OCI-LY1 (cell line): ENCODE data around the gene ZNF346.

Experiments used
- H2AFZ ChIP-seq: fragments of 200-600 bp; sonication (generic), shearing (Covaris generic); 2 replicates; pipeline ENCODE4 v1.6.0; 2014; ENCODE audit warnings: antibody characterized with exemption, mild to moderate bottlenecking, low read length
- H3F3A ChIP-seq: fragments of 200-600 bp; sonication (generic), shearing (Covaris generic); 2 replicates; pipeline ENCODE4 v1.6.0; 2014; ENCODE audit warnings: mild to moderate bottlenecking, antibody characterized with exemption, low read length, moderate library complexity; ENCODE audit not compliant: insufficient read depth
- H3K27ac ChIP-seq: fragments of 200-600 bp; sonication (generic); 2 replicates; pipeline ENCODE4 v1.5.1; 2014; ENCODE audit warnings: low read length, mixed run types, mild to moderate bottlenecking, low read depth; ENCODE audit not compliant: poor library complexity, severe bottlenecking
- H3K27me3 ChIP-seq: fragments of 200-600 bp; sonication (generic); 2 replicates; pipeline ENCODE4 v1.6.0; 2014; ENCODE audit warnings: antibody characterized with exemption, mild to moderate bottlenecking, low read length, moderate library complexity; ENCODE audit not compliant: insufficient read depth
- H3K36me3 ChIP-seq: fragments of 200-600 bp; sonication (generic); 2 replicates; pipeline ENCODE4 v1.6.1; 2014; ENCODE audit warnings: mild to moderate bottlenecking, antibody characterized with exemption, low read length, moderate library complexity, mixed read lengths; ENCODE audit not compliant: insufficient read depth
- H3K4me1 ChIP-seq: fragments of 200-600 bp; sonication (generic); 2 replicates; pipeline ENCODE4 v1.5.1; 2014; ENCODE audit warnings: mild to moderate bottlenecking, low read length, moderate library complexity; ENCODE audit not compliant: insufficient read depth, severe bottlenecking
- H3K4me2 ChIP-seq: fragments of 200-600 bp; sonication (generic), shearing (Covaris generic); 2 replicates; pipeline ENCODE4 v1.6.1; 2014; ENCODE audit warnings: low read length
- H3K4me3 ChIP-seq: fragments of 200-600 bp; sonication (generic); 2 replicates; pipeline ENCODE4 v1.5.1; 2014; ENCODE audit warnings: low read length, low read depth, mild to moderate bottlenecking, mixed read lengths; ENCODE audit not compliant: poor library complexity, severe bottlenecking
- H3K79me2 ChIP-seq: fragments of 200-600 bp; shearing (Covaris generic); 2 replicates; pipeline ENCODE4 v1.6.1; 2016; ENCODE audit warnings: mixed run types, low read length, mixed read lengths; ENCODE audit not compliant: insufficient read depth
- H3K9ac ChIP-seq: fragments of 200-600 bp; sonication (generic), shearing (Covaris generic); 2 replicates; pipeline ENCODE4 v1.6.1; 2014; ENCODE audit warnings: mild to moderate bottlenecking, low read length, mixed read lengths
- H3K9me2 ChIP-seq: fragments of 200-600 bp; sonication (generic), shearing (Covaris generic); 2 replicates; pipeline ENCODE4 v1.6.1; 2014; ENCODE audit warnings: low read depth, mild to moderate bottlenecking, low read length, mixed read lengths
- H3K9me3 ChIP-seq: fragments of 200-600 bp; shearing (Covaris generic); 2 replicates; pipeline ENCODE4 v1.6.1; 2014; ENCODE audit warnings: low read length, mixed read lengths
- H4K20me1 ChIP-seq: fragments of 200-600 bp; sonication (generic), shearing (Covaris generic); 2 replicates; pipeline ENCODE4 v1.6.0; 2016; ENCODE audit warnings: mild to moderate bottlenecking, low read length; ENCODE audit not compliant: insufficient read depth
- CTCF ChIP-seq: fragments of 200-600 bp; sonication (generic), shearing (Covaris generic); IDR thresholded peaks from 2 replicates; pipeline ENCODE4 v1.5.1; 2017; ENCODE audit warnings: mild to moderate bottlenecking, antibody characterized with exemption, low read length, moderate library complexity, mixed read lengths
- EZH2 ChIP-seq: fragments of 200-600 bp; sonication (generic), shearing (Covaris generic); IDR thresholded peaks from 2 replicates; pipeline ENCODE4 v1.8.0; 2017; ENCODE audit warnings: borderline replicate concordance, mixed run types, mild to moderate bottlenecking, antibody characterized with exemption, low read length, moderate library complexity, mixed read lengths

ZNF346 gene

GRCh38 chr5:177084175-177084574 lies 61.7 kb downstream of the ZNF346 start:
- Histone ChIP-seq H4K20me1 (no peaks in the 10 kb centered on the region), H3K4me3 (no peak overlapping the region), H2AFZ (no peak overlapping the region), H3K9ac (no peak overlapping the region), H3K9me3 (no peaks in the 10 kb centered on the region), H3K79me2 (no peaks in the 10 kb centered on the region), H3K4me2 (no peak overlapping the region), H3K27me3 (no peaks in the 10 kb centered on the region), H3K4me1 (peaks cover 22% of the 10 kb centered on the region), H3K36me3 (no peaks in the 10 kb centered on the region), H3K27ac (no peak overlapping the region), H3F3A (peaks cover 9% of the 10 kb centered on the region), H3K9me2 (no peaks in the 10 kb centered on the region)
- TF ChIP-seq CTCF, result no peak
- no peak for TF ChIP-seq EZH2

- no peaks in the 10 kb centered on the region for H3K9me3 ChIP-seq
- H3K4me2 ChIP-seq, result 0 out of 2 replicates have a peak overlapping the region, but pooled peaks have one; percentile 11
- no peaks in the 10 kb centered on the region for H3K9me2 ChIP-seq
- no peak overlapping the region for H3K4me3 ChIP-seq
- H3K36me3 ChIP-seq, result no peaks in the 10 kb centered on the region
- peaks cover 4% of the 10 kb centered on the region; the same call in 1 of the 2 replicates for H3K27me3 ChIP-seq
- H2AFZ ChIP-seq, result no peak overlapping the region
- no peaks in the 10 kb centered on the region for H4K20me1 ChIP-seq
- peaks cover 22% of the 10 kb centered on the region for H3K4me1 ChIP-seq
- H3F3A ChIP-seq, result peaks cover 9% of the 10 kb centered on the region
- H3K9ac ChIP-seq, result no peak overlapping the region
- no peak for TF ChIP-seq EZH2
- no peak for TF ChIP-seq CTCF
- H3K27ac ChIP-seq, result peak overlapping the region; percentile 65
- no peaks in the 10 kb centered on the region for H3K79me2 ChIP-seq
Observed at GRCh38 chr5:177085985-177086653, 63.6 kb downstream of the ZNF346 start.

GRCh38 chr5:177086654-177087397 lies 64.3 kb downstream of the ZNF346 start, which contains the start of gene FGFR4:
Gene FGFR4, plus strand, starts transcription at chr5:177086915. Its CDS starts 2,688 bp downstream, at chr5:177089603.
- Histone ChIP-seq H2AFZ (no peak within 1 kb of the TSS), H3K9me3 (no peaks in the 10 kb centered on the region), H3K27ac (peak within 1 kb of the TSS; percentile 65), H3K36me3 (no peaks in the 10 kb centered on the region), H3K27me3 (peaks cover 4% of the 10 kb centered on the region; the same call in 1 of the 2 replicates), H3K4me1 (peaks cover 22% of the 10 kb centered on the region), H3F3A (peaks cover 9% of the 10 kb centered on the region), H3K9ac (peak within 1 kb of the TSS; percentile 41; the same call in 1 of the 2 replicates), H4K20me1 (no peaks in the 10 kb centered on the region), H3K4me2 (peak within 1 kb of the TSS; percentile 64), H3K9me2 (no peaks in the 10 kb centered on the region), H3K79me2 (no peaks in the 10 kb centered on the region), H3K4me3 (peak within 1 kb of the TSS; percentile 61)
- TF ChIP-seq CTCF (peak; percentile 76), EZH2 (no peak)
